Measurements from ENCODE around the gene HHATL. TPM values are rescaled to one million over a fixed set of nuclear protein-coding genes. Genes with fewer than 3 reads are reported as not detected.

HHATL gene
- total RNA-seq, 1 experiment from 2014 or later, result 0.92 TPM

DNA sequence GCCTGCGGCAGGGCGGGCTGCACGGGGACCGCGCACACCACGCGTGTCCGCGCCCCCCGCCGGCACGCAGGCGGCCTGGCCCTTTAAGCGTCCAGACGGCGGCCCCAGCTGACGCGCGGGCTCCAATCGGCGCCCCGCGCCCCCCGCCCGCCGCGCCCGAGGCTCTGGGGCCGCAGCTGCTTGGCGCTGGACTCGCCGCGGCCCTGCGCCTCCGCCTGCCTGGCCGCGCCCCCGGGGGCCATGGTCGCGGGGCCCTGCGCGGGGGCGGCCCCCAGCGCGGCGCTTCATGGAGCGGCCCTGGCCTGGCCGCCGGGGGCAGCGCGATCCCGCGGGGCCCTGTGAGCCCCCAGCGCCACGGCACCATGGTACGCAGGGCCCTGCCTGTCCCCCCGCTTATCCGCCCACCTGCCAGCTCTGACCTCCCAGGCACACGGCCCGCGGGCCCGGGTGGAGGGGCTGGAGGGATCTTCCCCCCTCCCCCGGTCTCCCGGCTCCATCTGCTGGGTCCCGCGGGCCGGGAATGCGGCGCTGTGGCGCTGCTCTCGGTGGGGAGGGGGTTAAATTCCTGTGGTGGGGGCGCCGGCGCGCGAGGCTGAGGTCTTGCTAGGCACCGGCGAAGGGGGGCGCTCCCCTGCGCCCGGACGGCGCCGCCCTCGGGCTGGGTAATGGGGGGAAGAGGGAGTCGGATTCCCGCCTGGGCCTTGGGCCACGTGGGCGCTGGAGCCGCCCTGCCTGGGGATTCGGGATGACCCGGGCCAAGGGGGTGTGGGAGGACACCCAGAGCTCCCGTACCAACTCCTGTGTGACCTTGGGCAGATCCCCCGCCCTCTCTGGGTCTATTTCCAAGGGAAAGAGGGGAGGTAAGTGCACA lies 48.0 kb downstream of the HHATL start (continued):
- TF ChIP-seq, protein P1, sequence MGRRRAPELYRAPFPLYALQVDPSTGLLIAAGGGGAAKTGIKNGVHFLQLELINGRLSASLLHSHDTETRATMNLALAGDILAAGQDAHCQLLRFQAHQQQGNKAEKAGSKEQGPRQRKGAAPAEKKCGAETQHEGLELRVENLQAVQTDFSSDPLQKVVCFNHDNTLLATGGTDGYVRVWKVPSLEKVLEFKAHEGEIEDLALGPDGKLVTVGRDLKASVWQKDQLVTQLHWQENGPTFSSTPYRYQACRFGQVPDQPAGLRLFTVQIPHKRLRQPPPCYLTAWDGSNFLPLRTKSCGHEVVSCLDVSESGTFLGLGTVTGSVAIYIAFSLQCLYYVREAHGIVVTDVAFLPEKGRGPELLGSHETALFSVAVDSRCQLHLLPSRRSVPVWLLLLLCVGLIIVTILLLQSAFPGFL (CRISPR knock-in tag; IDR thresholded peaks at IDR 0.05; ENCODE audit: borderline replicate concordance), result no peak
- TF ChIP-seq ATF1 (CRISPR knock-in tag; IDR thresholded peaks at IDR 0.05) (no peak), PRRX2 (CRISPR knock-in tag; IDR thresholded peaks at IDR 0.05) (peak; percentile 60; the same call in 1 of the 2 replicates), NFYB (CRISPR knock-in tag; conservative IDR thresholded peaks at IDR 0.05; ENCODE audit: low read depth) (peak; percentile 45; the same call in 1 of the 2 replicates), CBFB (CRISPR knock-in tag; IDR thresholded peaks at IDR 0.05; ENCODE audit: low read depth) (0 out of 2 replicates have a peak, but pooled peaks have one; percentile 23), ETV6 (CRISPR knock-in tag; IDR thresholded peaks at IDR 0.05) (peak; percentile 57; the same call in 1 of the 2 replicates), SP1 (CRISPR knock-in tag; conservative IDR thresholded peaks at IDR 0.05) (peak; percentile 62; the same call in 1 of the 2 replicates), ZNF671 (CRISPR knock-in tag; IDR thresholded peaks at IDR 0.05) (0 out of 2 replicates have a peak, but pooled peaks have one; percentile 62), ZNF219 (CRISPR knock-in tag; IDR thresholded peaks at IDR 0.05; ENCODE audit: borderline replicate concordance) (no peak)
- TF ChIP-seq, protein P2, sequence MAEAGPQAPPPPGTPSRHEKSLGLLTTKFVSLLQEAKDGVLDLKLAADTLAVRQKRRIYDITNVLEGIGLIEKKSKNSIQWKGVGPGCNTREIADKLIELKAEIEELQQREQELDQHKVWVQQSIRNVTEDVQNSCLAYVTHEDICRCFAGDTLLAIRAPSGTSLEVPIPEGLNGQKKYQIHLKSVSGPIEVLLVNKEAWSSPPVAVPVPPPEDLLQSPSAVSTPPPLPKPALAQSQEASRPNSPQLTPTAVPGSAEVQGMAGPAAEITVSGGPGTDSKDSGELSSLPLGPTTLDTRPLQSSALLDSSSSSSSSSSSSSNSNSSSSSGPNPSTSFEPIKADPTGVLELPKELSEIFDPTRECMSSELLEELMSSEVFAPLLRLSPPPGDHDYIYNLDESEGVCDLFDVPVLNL (CRISPR knock-in tag; IDR thresholded peaks at IDR 0.05; ENCODE audit: borderline replicate concordance, low read depth), result no peak
- TF ChIP-seq, protein P3, sequence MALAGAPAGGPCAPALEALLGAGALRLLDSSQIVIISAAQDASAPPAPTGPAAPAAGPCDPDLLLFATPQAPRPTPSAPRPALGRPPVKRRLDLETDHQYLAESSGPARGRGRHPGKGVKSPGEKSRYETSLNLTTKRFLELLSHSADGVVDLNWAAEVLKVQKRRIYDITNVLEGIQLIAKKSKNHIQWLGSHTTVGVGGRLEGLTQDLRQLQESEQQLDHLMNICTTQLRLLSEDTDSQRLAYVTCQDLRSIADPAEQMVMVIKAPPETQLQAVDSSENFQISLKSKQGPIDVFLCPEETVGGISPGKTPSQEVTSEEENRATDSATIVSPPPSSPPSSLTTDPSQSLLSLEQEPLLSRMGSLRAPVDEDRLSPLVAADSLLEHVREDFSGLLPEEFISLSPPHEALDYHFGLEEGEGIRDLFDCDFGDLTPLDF (CRISPR knock-in tag; IDR thresholded peaks at IDR 0.05), result no peak
- TF ChIP-seq, protein P4, sequence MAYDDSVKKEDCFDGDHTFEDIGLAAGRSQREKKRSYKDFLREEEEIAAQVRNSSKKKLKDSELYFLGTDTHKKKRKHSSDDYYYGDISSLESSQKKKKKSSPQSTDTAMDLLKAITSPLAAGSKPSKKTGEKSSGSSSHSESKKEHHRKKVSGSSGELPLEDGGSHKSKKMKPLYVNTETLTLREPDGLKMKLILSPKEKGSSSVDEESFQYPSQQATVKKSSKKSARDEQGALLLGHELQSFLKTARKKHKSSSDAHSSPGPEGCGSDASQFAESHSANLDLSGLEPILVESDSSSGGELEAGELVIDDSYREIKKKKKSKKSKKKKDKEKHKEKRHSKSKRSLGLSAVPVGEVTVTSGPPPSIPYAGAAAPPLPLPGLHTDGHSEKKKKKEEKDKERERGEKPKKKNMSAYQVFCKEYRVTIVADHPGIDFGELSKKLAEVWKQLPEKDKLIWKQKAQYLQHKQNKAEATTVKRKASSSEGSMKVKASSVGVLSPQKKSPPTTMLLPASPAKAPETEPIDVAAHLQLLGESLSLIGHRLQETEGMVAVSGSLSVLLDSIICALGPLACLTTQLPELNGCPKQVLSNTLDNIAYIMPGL (CRISPR knock-in tag; IDR thresholded peaks at IDR 0.05), result peak; percentile 39; the same call in 1 of the 2 replicates
- TF ChIP-seq, protein P5, sequence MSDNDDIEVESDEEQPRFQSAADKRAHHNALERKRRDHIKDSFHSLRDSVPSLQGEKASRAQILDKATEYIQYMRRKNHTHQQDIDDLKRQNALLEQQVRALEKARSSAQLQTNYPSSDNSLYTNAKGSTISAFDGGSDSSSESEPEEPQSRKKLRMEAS (CRISPR knock-in tag; IDR thresholded peaks at IDR 0.05), result peak; percentile 97
- TF ChIP-seq, protein P6, sequence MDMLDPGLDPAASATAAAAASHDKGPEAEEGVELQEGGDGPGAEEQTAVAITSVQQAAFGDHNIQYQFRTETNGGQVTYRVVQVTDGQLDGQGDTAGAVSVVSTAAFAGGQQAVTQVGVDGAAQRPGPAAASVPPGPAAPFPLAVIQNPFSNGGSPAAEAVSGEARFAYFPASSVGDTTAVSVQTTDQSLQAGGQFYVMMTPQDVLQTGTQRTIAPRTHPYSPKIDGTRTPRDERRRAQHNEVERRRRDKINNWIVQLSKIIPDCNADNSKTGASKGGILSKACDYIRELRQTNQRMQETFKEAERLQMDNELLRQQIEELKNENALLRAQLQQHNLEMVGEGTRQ (CRISPR knock-in tag; IDR thresholded peaks at IDR 0.05), result peak; percentile 84

DNA sequence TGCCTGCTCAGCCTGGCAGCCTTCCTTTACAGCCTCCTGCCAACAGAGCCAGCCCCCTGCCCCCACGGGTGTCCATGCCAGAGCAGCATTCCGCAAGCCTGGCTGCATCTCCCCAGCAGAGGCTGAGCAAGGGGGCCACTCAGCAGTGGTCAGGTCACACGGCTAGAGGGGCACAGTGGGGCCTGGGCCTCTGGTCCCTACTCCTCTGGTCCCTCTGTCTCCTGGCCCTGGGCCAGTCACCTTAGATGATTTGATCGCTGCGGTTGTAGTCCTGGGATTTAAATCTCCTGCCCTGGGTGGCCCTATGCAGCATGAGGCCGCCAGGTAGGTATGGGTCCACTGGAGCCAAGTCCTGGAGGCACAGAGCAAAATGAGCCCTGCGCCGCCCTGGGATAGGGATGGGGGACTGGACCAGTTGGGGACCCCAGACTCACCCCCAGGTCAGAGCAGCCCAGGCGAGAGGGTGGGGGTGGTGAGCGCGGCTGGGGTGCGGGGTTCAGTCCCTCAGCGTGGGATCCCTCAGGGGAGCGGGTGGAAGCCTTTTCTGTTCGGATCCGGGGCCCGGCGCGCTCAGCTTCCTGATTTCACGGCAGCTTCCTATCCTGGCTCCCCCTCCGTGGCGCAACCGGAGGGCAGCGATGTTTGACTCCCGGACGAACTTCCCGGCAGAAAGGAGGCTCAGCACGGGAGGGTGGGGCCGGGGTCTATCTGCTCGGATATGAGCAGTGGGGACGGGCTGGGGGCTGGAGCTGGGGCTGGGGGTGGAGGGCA lies 48.9 kb downstream of the HHATL start, which contains the start of gene ZBTB47:
TSS of gene ZBTB47 (plus strand) at position 138 of the 771 bp plus-strand sequence. CDS start 4,659 bp downstream, outside the sequence.
- no peak for TF ChIP-seq NR2C2 (CRISPR knock-in tag; IDR thresholded peaks at IDR 0.05)
- TF ChIP-seq, protein P7, sequence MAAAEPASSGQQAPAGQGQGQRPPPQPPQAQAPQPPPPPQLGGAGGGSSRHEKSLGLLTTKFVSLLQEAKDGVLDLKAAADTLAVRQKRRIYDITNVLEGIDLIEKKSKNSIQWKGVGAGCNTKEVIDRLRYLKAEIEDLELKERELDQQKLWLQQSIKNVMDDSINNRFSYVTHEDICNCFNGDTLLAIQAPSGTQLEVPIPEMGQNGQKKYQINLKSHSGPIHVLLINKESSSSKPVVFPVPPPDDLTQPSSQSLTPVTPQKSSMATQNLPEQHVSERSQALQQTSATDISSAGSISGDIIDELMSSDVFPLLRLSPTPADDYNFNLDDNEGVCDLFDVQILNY (CRISPR knock-in tag; IDR thresholded peaks at IDR 0.05), result no peak
- TF ChIP-seq ZNF263 (CRISPR knock-in tag; IDR thresholded peaks at IDR 0.05; ENCODE audit: low read depth), result no peak
- CTCF ChIA-PET, result interaction anchor here (0.6 to 4.5 kb wide), 7 partner anchors 58 to 418 kb away, joined by 3 to 32 read pairs (median 5); no protein-coding TSS in a partner anchor
- H3K4me3 Mint-ChIP-seq, result peak within 1 kb of the TSS; percentile 87
- H3K27ac Mint-ChIP-seq, result peak within 1 kb of the TSS; percentile 82; the same call in 1 of the 2 replicates
- POLR2A ChIA-PET, result no interaction called here
- DNase-seq (ENCODE audit: low spot score), result no peak
- H3K36me3 Mint-ChIP-seq, result peaks cover 5% of the 10 kb centered on the region
- peak; percentile 8 for ATAC-seq
- H3K27me3 Mint-ChIP-seq (ENCODE audit: low read depth), result no peaks in the 10 kb centered on the region
- H3K9me3 Mint-ChIP-seq, result no peaks in the 10 kb centered on the region
- H3K4me1 Mint-ChIP-seq, result peaks cover 43% of the 10 kb centered on the region
